Testis (tissue), 2 donors: ENCODE measurements around the gene CYB5RL.

ENCODE experiments used
- CTCF ChIP-seq, 3 experiments: fragments of 450-650 bp in 2 of 3; fragments of 200-600 bp in 1 of 3; sonication (generic) in 1 of 3; IDR thresholded peaks; one replicate each; pipeline ENCODE4 v1.5.1; 2016 to 2019; ENCODE audit warnings: antibody characterized with exemption in 3 of 3, mild to moderate bottlenecking in 2 of 3, moderate library complexity in 1 of 3
- POLR2A ChIP-seq: fragments of 450-650 bp; IDR thresholded peaks from one replicate; pipeline ENCODE4 v1.6.1; 2017; ENCODE audit warnings: antibody characterized with exemption, mild to moderate bottlenecking, moderate library complexity

- no peak for TF ChIP-seq POLR2A
- no peak for TF ChIP-seq CTCF (IDR thresholded peaks at IDR 0.05)
Observed at GRCh38 chr1:54228638-54229079, 28.8 kb upstream of the CYB5RL start.
